Activated CD4-positive, CD25-positive, alpha-beta regulatory T cell treated with anti-CD3 and anti-CD28 coated beads, Interleukin-2, amount 50 U/mL, for 72 hours (primary cell): ENCODE results near the gene CDR2.

Experiments
- DNase-seq: peaks from one replicate; pipeline ENCODE4 v3.0.0; 2021

Gene CDR2

GRCh38 chr16:22323173-22323958 lies 51.1 kb downstream of the CDR2 start:
- no peak for DNase-seq

DNA sequence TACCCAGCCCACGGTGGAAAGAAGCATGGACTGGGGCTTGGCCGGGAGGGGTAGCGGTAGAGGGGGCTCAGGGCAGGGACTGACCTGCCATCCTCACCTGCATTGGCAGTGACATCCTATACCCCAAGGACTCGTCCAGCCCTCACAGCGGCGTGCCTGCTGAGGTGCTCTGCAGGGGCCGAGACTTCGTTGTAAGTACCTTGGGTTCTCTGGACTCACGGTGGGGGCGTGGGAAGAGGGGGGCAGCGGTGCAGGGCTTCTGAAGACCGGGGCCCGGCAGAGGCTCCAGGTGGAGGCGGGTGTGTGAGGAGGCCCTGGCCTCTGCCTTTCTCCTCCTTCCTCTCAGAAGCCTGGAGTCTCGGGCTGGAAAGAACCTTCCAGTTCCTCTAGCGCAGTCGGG lies 51.7 kb downstream of the CDR2 start:
- DNase-seq: no peak

- no peak for DNase-seq
Observed at GRCh38 chr16:22322021-22322471, 52.4 kb downstream of the CDR2 start.

- peak; percentile 65 for DNase-seq
Observed at GRCh38 chr16:22321340-22322001, 52.9 kb downstream of the CDR2 start.

- DNase-seq: no peak
Observed at GRCh38 chr16:22320572-22321339, 53.7 kb downstream of the CDR2 start.

DNA sequence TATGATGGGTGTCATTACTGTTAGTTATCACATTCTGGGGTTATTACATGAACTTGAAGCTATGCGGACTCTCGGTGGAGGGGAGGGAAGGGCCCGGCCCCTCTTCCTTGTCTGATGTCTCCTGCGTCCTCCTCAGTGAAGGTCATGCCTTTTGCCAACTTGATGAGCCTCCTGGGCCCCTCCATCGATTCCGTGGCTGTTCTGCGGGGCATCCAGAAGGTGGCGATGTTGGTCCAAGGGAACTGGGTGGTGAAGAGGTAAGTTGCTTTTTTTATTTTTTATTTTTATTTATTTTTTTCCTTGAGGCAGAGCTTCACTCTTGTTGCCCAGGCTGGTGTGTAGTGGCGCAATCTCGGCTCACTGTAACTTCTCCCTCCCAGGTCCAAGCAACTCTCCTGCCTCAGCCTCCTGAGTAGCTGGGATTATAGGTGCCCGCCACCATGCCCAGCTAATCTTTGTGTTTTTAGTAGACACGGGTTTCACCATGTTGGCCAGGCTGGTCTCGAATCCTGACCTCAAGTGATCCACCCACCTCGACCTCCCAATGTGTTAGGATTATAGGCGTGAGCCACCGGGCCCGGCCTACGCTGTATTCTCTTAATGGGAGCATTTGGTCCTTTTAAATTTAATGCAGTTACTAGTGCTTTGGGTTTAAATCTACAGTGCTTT lies 55.6 kb downstream of the CDR2 start:
- DNase-seq: peak; percentile 61

GRCh38 chr16:22317625-22318024 lies 56.8 kb downstream of the CDR2 start:
- DNase-seq: no peak

- DNase-seq: no peak
Observed at GRCh38 chr16:22317001-22317530, 57.4 kb downstream of the CDR2 start.

DNA sequence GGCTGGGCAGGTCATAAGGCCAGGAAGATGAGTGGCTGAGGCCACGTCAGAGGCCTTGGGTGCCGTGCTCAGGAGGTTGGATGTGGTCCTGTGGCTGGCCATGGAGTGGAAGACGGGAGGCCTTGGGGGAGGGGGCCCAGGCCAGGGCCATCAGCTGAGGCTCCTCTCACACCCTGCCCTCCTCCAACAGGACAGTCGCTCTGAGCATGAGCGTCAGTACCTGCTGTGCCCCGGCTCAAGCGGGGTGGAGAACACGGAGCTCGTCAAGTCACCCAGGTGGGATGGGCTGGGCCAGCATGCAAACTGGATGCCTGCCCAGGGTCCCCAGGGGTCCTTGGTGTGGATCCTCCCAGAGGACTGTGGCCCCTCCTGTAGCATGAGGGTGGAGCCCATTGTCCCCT lies 58.0 kb downstream of the CDR2 start:
- DNase-seq: no peak

- DNase-seq: no peak
Observed at GRCh38 chr16:22315979-22316378, 58.4 kb downstream of the CDR2 start.

- no peak for DNase-seq
Observed at GRCh38 chr16:22314661-22315626, 59.5 kb downstream of the CDR2 start.

DNA sequence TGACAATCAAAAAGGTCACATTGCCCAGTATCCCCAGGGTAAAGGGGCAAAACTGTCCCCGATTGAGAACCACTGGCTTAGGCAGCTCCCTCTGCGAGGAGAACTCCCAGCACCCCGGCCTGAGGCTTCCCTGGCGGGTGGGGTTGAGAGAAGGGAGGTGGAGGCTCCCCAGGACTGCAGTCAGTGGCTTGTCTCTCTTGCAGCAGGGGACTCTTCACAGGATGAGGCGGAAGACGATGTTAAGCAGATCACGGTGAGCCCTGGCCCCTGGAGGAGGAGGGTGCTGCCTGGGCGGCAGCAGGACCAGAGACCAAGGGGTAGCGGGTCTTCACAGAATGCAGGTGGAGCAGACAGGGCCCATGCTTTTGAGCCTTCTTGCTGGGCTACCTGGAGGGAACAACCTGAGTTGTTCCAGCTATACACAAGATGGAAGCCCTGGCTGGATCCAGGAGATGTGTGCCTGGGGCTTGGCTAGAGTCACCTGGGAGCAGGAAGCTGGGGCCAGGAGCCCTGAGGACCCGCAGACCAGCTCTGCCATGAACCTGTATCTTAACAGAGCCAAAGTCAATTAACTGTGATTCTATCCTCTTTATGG lies 60.4 kb downstream of the CDR2 start:
- DNase-seq: no peak

GRCh38 chr16:22312897-22313781 lies 61.3 kb downstream of the CDR2 start:
- no peak for DNase-seq

DNA sequence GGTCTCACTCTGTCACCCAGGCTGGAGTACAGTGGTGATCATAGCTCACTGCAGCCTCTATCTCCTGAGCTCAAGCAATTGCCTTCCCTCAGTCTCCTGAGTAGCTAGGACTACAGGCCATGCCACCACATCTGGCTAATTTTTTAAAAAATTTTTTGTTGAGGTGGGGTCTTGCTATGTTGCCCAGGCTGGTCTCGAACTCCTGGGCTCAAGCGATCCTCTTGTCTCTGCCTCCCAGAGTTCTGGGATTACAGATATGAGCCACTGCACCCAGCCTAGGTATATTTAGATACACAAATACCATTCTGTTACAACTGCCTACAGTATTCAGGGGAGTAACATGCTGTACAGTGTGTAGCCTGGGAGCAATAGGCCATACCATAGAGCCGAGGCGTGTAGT lies 62.9 kb downstream of the CDR2 start:
- DNase-seq: no peak

DNA sequence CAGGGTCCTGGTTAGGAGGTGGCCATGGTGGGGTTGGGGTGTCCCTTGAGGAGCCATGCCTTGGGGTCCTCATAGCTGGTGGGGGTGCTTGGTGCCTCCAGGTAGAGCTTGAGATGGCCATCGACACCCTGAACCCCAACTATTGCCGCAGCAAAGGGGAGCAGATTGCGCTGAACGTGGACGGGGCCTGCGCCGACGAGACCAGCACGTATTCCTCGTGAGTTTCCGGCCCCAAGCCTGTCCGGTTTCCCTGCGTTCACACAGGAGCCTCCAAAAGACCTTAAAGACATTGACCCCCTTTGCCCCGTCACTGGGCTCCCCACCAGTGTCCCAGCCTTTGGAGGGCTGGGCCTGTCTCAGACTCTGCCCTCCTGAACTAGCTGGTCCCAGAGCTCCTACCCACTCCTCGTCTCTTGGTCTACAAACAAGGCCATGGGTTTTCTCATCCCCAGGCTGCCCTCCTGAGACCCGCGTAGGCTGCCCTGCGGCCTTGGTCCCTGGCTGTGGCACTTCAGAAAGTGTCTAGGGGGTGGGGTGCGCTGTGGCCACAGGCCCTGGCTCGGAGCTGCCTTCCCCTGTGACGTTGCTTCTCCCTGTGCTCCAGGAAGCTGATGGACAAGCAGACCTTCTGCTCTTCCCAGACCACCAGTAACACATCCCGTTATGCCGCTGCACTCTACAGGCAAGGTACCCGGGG lies 65.4 kb downstream of the CDR2 start:
- no peak for DNase-seq

- no peak for DNase-seq
Observed at GRCh38 chr16:22307838-22308237, 66.6 kb downstream of the CDR2 start.

- no peak for DNase-seq
Observed at GRCh38 chr16:22306788-22307187, 67.6 kb downstream of the CDR2 start.

DNA sequence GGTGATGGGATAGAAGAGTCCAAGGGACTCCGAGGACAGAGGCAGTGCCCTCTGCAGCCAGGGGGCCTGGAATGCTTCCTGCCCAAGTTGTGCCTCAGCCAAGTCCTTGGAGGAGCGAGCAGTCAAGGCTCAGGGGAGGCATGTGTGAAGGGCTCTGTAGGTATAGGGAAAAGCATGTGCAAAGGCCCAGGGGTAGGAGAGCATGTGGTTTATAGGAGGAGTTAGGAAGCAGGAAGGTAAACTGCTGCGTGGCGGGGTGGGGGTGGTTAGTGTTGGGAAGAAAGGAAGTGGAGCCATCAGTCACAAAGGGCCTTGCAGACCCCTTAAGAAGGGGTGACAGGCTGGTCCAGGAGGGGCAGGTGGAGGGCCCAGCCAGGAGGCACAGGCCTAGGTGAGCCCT lies 70.0 kb downstream of the CDR2 start:
- DNase-seq: no peak

GRCh38 chr16:22302776-22303363 lies 71.5 kb downstream of the CDR2 start:
- DNase-seq: no peak
